ENCODE results near the gene VSTM2L.

DNA sequence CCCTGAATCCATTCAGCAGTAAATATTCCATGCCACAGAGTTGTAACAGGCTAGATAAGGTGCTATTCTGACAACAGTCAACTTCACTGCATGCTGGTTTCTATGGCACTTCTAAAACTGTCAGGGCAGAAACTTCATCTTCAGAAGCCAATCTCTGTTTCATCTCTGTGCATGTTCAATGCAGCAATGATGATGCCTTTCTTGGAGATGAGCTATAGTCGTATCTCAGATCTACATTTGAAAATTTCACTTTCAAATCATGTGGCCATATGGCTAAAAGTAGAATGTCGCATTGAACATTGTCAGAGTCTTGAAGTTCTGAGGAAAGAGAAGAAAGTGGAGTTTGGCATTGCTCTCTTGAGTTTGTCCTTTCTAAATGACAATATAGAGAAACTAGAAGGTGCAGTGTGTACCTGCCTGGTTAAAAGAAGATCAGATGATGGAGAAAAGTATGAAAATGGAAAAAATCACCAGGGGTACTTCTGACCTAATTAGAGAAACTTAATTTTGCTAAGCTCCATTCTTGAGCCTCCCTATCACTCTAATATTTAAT, 49.0 kb upstream of the VSTM2L start:
- TF ChIP-seq, protein P1, sequence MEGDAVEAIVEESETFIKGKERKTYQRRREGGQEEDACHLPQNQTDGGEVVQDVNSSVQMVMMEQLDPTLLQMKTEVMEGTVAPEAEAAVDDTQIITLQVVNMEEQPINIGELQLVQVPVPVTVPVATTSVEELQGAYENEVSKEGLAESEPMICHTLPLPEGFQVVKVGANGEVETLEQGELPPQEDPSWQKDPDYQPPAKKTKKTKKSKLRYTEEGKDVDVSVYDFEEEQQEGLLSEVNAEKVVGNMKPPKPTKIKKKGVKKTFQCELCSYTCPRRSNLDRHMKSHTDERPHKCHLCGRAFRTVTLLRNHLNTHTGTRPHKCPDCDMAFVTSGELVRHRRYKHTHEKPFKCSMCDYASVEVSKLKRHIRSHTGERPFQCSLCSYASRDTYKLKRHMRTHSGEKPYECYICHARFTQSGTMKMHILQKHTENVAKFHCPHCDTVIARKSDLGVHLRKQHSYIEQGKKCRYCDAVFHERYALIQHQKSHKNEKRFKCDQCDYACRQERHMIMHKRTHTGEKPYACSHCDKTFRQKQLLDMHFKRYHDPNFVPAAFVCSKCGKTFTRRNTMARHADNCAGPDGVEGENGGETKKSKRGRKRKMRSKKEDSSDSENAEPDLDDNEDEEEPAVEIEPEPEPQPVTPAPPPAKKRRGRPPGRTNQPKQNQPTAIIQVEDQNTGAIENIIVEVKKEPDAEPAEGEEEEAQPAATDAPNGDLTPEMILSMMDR (IDR thresholded peaks at IDR 0.05) = no peak
- no peak for TF ChIP-seq POLR2A (IDR thresholded peaks at IDR 0.05)

All from vagina (tissue), 2 donors.